ENCODE measurements around the gene GSX1. TPM values are rescaled to one million over a fixed set of nuclear protein-coding genes. Genes with fewer than 3 reads are reported as not detected.

The GSX1 gene
- total RNA-seq, 3 donors from 2014 or later (not counting 1 experiment from before 2014, with no cell fraction given) = not detected

GRCh38 chr13:27833206-27833605, 40.9 kb downstream of the GSX1 start:
- Histone ChIP-seq H3K36me3 (ENCODE audit: control insufficient read depth, insufficient read depth, low read length) (no peaks in the 10 kb centered on the region), H3K4me1 (ENCODE audit: control insufficient read depth, insufficient read depth, low read length) (peaks cover 5% of the 10 kb centered on the region), H3K27me3 (ENCODE audit: control insufficient read depth, insufficient read depth, low read length) (peaks cover 9% of the 10 kb centered on the region), H3K9me3 (ENCODE audit: control insufficient read depth, insufficient read depth, low read length) (no peaks in the 10 kb centered on the region), H3K4me3 (ENCODE audit: low read length) (no peak overlapping the region), H3K27ac (ENCODE audit: low read length) (no peak overlapping the region)
- peaks cover 41 to 42% of the 10 kb centered on the region in 2 donors for H3K27me3 Mint-ChIP-seq (ENCODE audit: low read depth in 2 of 2)
- no peaks in the 10 kb centered on the region for H3K36me3 Mint-ChIP-seq
- H3K4me1 Mint-ChIP-seq = peaks cover 5 to 9% of the 10 kb centered on the region in 2 donors
- WGBS (ENCODE audit: insufficient coverage) = 77% methylated on average over 7 of the region's 7 CpGs
- H3K4me3 Mint-ChIP-seq = no peak overlapping the region
- no peak for TF ChIP-seq CTCF (IDR thresholded peaks at IDR 0.05)
- H3K9me3 Mint-ChIP-seq = no peaks in the 10 kb centered on the region
- DNase-seq (no peak), ATAC-seq (no peak)
- no peak overlapping the region for H3K27ac Mint-ChIP-seq
- intact Hi-C loops (cut with micrococcal nuclease) = no loop called here

- no peak for DNase-seq
- H3K27me3 Mint-ChIP-seq (ENCODE audit: low read depth in 2 of 2) = peaks cover 40 to 41% of the 10 kb centered on the region in 2 donors
- H3K36me3 Mint-ChIP-seq = no peaks in the 10 kb centered on the region
- H3K4me1 Mint-ChIP-seq = peaks cover 5 to 9% of the 10 kb centered on the region in 2 donors
- no peak overlapping the region for H3K4me3 ChIP-seq (ENCODE audit: low read length)
- H3K27me3 ChIP-seq (ENCODE audit: control insufficient read depth, insufficient read depth, low read length) = peaks cover 9% of the 10 kb centered on the region
- no peak for ATAC-seq
- intact Hi-C loops (cut with micrococcal nuclease) = no loop called here
- no peaks in the 10 kb centered on the region for H3K9me3 ChIP-seq (ENCODE audit: control insufficient read depth, insufficient read depth, low read length)
- 77% methylated on average over 6 of the region's 6 CpGs for WGBS (ENCODE audit: insufficient coverage)
- peaks cover 5% of the 10 kb centered on the region for H3K4me1 ChIP-seq (ENCODE audit: control insufficient read depth, insufficient read depth, low read length)
- H3K36me3 ChIP-seq (ENCODE audit: control insufficient read depth, insufficient read depth, low read length) = no peaks in the 10 kb centered on the region
- no peak for TF ChIP-seq CTCF (IDR thresholded peaks at IDR 0.05)
- H3K27ac Mint-ChIP-seq = no peak overlapping the region
- H3K27ac ChIP-seq (ENCODE audit: low read length) = no peak overlapping the region
- no peak overlapping the region for H3K4me3 Mint-ChIP-seq
- H3K9me3 Mint-ChIP-seq = no peaks in the 10 kb centered on the region
These were observed 41.8 kb downstream of the GSX1 start for GRCh38 chr13:27834095-27834494.

- peaks cover 32 to 45% of the 10 kb centered on the region in 2 donors for H3K27me3 Mint-ChIP-seq (ENCODE audit: low read depth in 2 of 2)
- ATAC-seq (no peak), DNase-seq (no peak)
- H3K9me3 ChIP-seq (ENCODE audit: control insufficient read depth, insufficient read depth, low read length) = no peaks in the 10 kb centered on the region
- no peaks in the 10 kb centered on the region for H3K36me3 ChIP-seq (ENCODE audit: control insufficient read depth, insufficient read depth, low read length)
- no peaks in the 10 kb centered on the region for H3K9me3 Mint-ChIP-seq
- intact Hi-C loops (cut with micrococcal nuclease) = no loop called here
- WGBS (ENCODE audit: insufficient coverage) = 91% methylated on average over 2 of the region's 3 CpGs
- H3K4me1 Mint-ChIP-seq = no peaks in the 10 kb centered on the region
- H3K36me3 Mint-ChIP-seq = no peaks in the 10 kb centered on the region
- H3K4me1 ChIP-seq (ENCODE audit: control insufficient read depth, insufficient read depth, low read length) = no peaks in the 10 kb centered on the region
- H3K4me3 ChIP-seq (ENCODE audit: low read length) = no peak overlapping the region
- H3K27ac ChIP-seq (ENCODE audit: low read length) = no peak overlapping the region
- TF ChIP-seq CTCF (IDR thresholded peaks at IDR 0.05) = no peak
- no peak overlapping the region for H3K4me3 Mint-ChIP-seq
- no peak overlapping the region for H3K27ac Mint-ChIP-seq
- H3K27me3 ChIP-seq (ENCODE audit: control insufficient read depth, insufficient read depth, low read length) = peaks cover 3% of the 10 kb centered on the region
These were observed 43.5 kb downstream of the GSX1 start for GRCh38 chr13:27835799-27836198.

- TF ChIP-seq CTCF (IDR thresholded peaks at IDR 0.05) = no peak
- H3K4me1 ChIP-seq (ENCODE audit: control insufficient read depth, insufficient read depth, low read length) = no peaks in the 10 kb centered on the region
- H3K4me3 ChIP-seq (ENCODE audit: low read length) = no peak overlapping the region
- no peak overlapping the region for H3K27ac ChIP-seq (ENCODE audit: low read length)
- 89% methylated on average over 8 of the region's 8 CpGs for WGBS (ENCODE audit: insufficient coverage)
- H3K27ac Mint-ChIP-seq = no peak overlapping the region
- H3K27me3 ChIP-seq (ENCODE audit: control insufficient read depth, insufficient read depth, low read length) = no peaks in the 10 kb centered on the region
- no peak for DNase-seq
- intact Hi-C loops (cut with micrococcal nuclease) = no loop called here
- no peaks in the 10 kb centered on the region for H3K9me3 ChIP-seq (ENCODE audit: control insufficient read depth, insufficient read depth, low read length)
- no peaks in the 10 kb centered on the region for H3K36me3 Mint-ChIP-seq
- H3K36me3 ChIP-seq (ENCODE audit: control insufficient read depth, insufficient read depth, low read length) = no peaks in the 10 kb centered on the region
- ATAC-seq = no peak
- H3K4me3 Mint-ChIP-seq = no peak overlapping the region
- peaks cover 25 to 42% of the 10 kb centered on the region in 2 donors for H3K27me3 Mint-ChIP-seq (ENCODE audit: low read depth in 2 of 2)
- no peaks in the 10 kb centered on the region for H3K9me3 Mint-ChIP-seq
- H3K4me1 Mint-ChIP-seq = no peaks in the 10 kb centered on the region
These were observed 47.7 kb downstream of the GSX1 start for GRCh38 chr13:27839809-27840467.

Measured in natural killer cell (primary cell).